DOHH2 (cell line): ENCODE results near the gene ITGA1.

ENCODE experiments used
- H3F3A ChIP-seq: fragments of 200-600 bp; sonication (generic), shearing (Covaris generic); 2 replicates; pipeline ENCODE4 v1.6.0; 2016; ENCODE audit warnings: antibody characterized with exemption, mild to moderate bottlenecking; ENCODE audit not compliant: control insufficient read depth, insufficient read depth
- H3K27ac ChIP-seq: fragments of 200-600 bp; sonication (generic); 2 replicates; pipeline ENCODE4 v1.5.1; 2014; ENCODE audit warnings: low read depth, mild to moderate bottlenecking, low read length, moderate library complexity
- H3K27me3 ChIP-seq: fragments of 200-600 bp; sonication (generic); 2 replicates; pipeline ENCODE4 v1.6.1; 2014; ENCODE audit warnings: mild to moderate bottlenecking, low read length, mixed read lengths; ENCODE audit not compliant: control insufficient read depth
- H3K36me3 ChIP-seq: fragments of 200-600 bp; sonication (generic); 2 replicates; pipeline ENCODE4 v1.6.1; 2014; ENCODE audit warnings: mild to moderate bottlenecking, low read length, moderate library complexity, mixed read lengths; ENCODE audit not compliant: control insufficient read depth
- H3K4me1 ChIP-seq: fragments of 200-600 bp; sonication (generic); 2 replicates; pipeline ENCODE4 v1.6.1; 2014; ENCODE audit warnings: mild to moderate bottlenecking, low read length, mixed read lengths; ENCODE audit not compliant: control insufficient read depth
- H3K4me2 ChIP-seq: fragments of 200-600 bp; sonication (generic); 2 replicates; pipeline ENCODE4 v1.6.0; 2014; ENCODE audit warnings: mild to moderate bottlenecking, low read length, moderate library complexity
- H3K4me3 ChIP-seq: fragments of 200-600 bp; sonication (generic); 2 replicates; pipeline ENCODE4 v1.5.1; 2014; ENCODE audit warnings: mild to moderate bottlenecking, low read length, mixed read lengths
- H3K79me2 ChIP-seq: fragments of 200-600 bp; sonication (generic); 2 replicates; pipeline ENCODE4 v1.6.1; 2014; ENCODE audit warnings: mild to moderate bottlenecking, low read length, mixed read lengths; ENCODE audit not compliant: control insufficient read depth
- H3K9me2 ChIP-seq: fragments of 200-600 bp; sonication (generic); replicated peaks from 2 replicates; pipeline ENCODE4 v1.6.1; 2014; ENCODE audit warnings: mild to moderate bottlenecking, low read length, mixed read lengths; ENCODE audit not compliant: control insufficient read depth
- H3K9me3 ChIP-seq: fragments of 200-600 bp; sonication (generic); 2 replicates; pipeline ENCODE4 v1.6.1; 2014; ENCODE audit warnings: antibody characterized with exemption, low read length, mixed read lengths; ENCODE audit not compliant: control insufficient read depth, insufficient read depth
- H4K20me1 ChIP-seq: fragments of 200-600 bp; sonication (generic); 2 replicates; pipeline ENCODE4 v1.6.0; 2014; ENCODE audit warnings: low read depth, mild to moderate bottlenecking, antibody characterized with exemption, low read length, moderate library complexity; ENCODE audit not compliant: control insufficient read depth, insufficient read depth
- CTCF ChIP-seq: fragments of 200-600 bp; sonication (generic); IDR thresholded peaks from one replicate; pipeline ENCODE4 v1.5.1; 2014; ENCODE audit warnings: antibody characterized with exemption, mild to moderate bottlenecking, low read depth, low read length; ENCODE audit not compliant: poor library complexity, severe bottlenecking
- EZH2phosphoT487 ChIP-seq: fragments of 200-600 bp; sonication (generic); IDR thresholded peaks from 2 replicates; pipeline ENCODE4 v1.6.1; 2017; ENCODE audit warnings: borderline replicate concordance, mild to moderate bottlenecking, antibody characterized with exemption, low read length, moderate library complexity, mixed read lengths

The ITGA1 gene

GRCh38 chr5:52849544-52849943, 61.8 kb downstream of the ITGA1 start:
- no peaks in the 10 kb centered on the region for H3K79me2 ChIP-seq
- H3K9me3 ChIP-seq, result no peaks in the 10 kb centered on the region
- H3K36me3 ChIP-seq, result no peaks in the 10 kb centered on the region
- no peaks in the 10 kb centered on the region for H3F3A ChIP-seq
- H3K9me2 ChIP-seq, result no peaks in the 10 kb centered on the region
- TF ChIP-seq CTCF, result no peak
- no peak for TF ChIP-seq EZH2phosphoT487
- no peaks in the 10 kb centered on the region for H4K20me1 ChIP-seq
- no peak overlapping the region for H3K4me2 ChIP-seq
- no peaks in the 10 kb centered on the region for H3K4me1 ChIP-seq
- H3K4me3 ChIP-seq, result no peak overlapping the region
- H3K27me3 ChIP-seq, result no peaks in the 10 kb centered on the region
- no peak overlapping the region for H3K27ac ChIP-seq

- TF ChIP-seq EZH2phosphoT487 (no peak), CTCF (no peak)
- Histone ChIP-seq H3K27me3 (no peaks in the 10 kb centered on the region), H3K4me1 (no peaks in the 10 kb centered on the region), H3K79me2 (no peaks in the 10 kb centered on the region), H3K36me3 (no peaks in the 10 kb centered on the region), H3K4me3 (no peak overlapping the region), H3K4me2 (no peak overlapping the region), H3F3A (no peaks in the 10 kb centered on the region), H3K9me2 (no peaks in the 10 kb centered on the region), H4K20me1 (no peaks in the 10 kb centered on the region), H3K27ac (no peak overlapping the region), H3K9me3 (no peaks in the 10 kb centered on the region)
Observed at GRCh38 chr5:52853650-52854049, 65.9 kb downstream of the ITGA1 start.

DNA sequence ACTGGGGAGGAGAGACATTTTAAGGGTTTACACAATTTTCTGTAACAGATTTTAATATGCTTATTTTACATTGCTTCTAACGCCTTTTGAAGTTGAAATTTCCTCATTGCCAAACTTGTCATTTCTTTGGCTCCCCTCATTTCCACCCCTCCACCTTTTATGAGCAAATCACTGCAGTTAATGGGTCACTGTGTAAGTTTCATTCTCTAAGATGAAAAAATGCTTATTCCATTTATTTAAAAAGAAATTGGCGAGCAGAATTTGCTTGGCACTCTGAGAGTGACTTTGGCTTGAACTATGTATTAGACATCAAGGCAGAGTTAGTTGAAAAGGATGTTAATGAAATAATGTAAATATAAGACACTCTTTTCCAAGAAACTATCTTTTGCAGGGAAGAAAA, 66.6 kb downstream of the ITGA1 start:
- Histone ChIP-seq H4K20me1 (no peaks in the 10 kb centered on the region), H3K4me2 (no peak overlapping the region), H3K9me2 (no peaks in the 10 kb centered on the region), H3K27me3 (no peaks in the 10 kb centered on the region), H3K4me3 (no peak overlapping the region), H3K79me2 (no peaks in the 10 kb centered on the region), H3K9me3 (no peaks in the 10 kb centered on the region), H3F3A (no peaks in the 10 kb centered on the region), H3K36me3 (no peaks in the 10 kb centered on the region), H3K4me1 (no peaks in the 10 kb centered on the region), H3K27ac (no peak overlapping the region)
- TF ChIP-seq CTCF, result no peak
- TF ChIP-seq EZH2phosphoT487, result no peak

DNA sequence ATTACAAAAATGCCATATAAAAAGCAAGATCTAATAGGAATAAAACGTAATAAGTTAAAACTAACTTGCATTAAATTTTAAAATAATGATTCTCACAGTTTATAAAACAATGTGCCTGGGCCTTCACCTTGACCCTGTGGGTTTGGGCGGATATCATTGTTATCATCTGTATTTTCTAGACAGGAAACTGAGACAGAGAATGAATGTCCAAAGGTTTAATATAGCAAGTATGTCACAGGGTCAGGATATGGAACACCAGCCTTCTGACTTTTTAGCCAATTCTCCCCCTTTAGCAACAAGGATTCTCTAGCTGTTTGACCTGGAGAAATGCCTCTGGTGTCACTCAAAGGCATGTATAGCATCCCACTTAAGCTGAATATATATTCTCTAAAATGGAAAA, 67.2 kb downstream of the ITGA1 start:
- Histone ChIP-seq H3K27ac (no peak overlapping the region), H3K4me1 (no peaks in the 10 kb centered on the region), H3K79me2 (no peaks in the 10 kb centered on the region), H3K27me3 (no peaks in the 10 kb centered on the region), H3F3A (no peaks in the 10 kb centered on the region), H3K9me3 (no peaks in the 10 kb centered on the region), H4K20me1 (no peaks in the 10 kb centered on the region), H3K4me3 (no peak overlapping the region), H3K4me2 (no peak overlapping the region), H3K36me3 (no peaks in the 10 kb centered on the region), H3K9me2 (no peaks in the 10 kb centered on the region)
- TF ChIP-seq CTCF (no peak), EZH2phosphoT487 (no peak)
